ENCODE measurements around the gene SKIC8.

DNA sequence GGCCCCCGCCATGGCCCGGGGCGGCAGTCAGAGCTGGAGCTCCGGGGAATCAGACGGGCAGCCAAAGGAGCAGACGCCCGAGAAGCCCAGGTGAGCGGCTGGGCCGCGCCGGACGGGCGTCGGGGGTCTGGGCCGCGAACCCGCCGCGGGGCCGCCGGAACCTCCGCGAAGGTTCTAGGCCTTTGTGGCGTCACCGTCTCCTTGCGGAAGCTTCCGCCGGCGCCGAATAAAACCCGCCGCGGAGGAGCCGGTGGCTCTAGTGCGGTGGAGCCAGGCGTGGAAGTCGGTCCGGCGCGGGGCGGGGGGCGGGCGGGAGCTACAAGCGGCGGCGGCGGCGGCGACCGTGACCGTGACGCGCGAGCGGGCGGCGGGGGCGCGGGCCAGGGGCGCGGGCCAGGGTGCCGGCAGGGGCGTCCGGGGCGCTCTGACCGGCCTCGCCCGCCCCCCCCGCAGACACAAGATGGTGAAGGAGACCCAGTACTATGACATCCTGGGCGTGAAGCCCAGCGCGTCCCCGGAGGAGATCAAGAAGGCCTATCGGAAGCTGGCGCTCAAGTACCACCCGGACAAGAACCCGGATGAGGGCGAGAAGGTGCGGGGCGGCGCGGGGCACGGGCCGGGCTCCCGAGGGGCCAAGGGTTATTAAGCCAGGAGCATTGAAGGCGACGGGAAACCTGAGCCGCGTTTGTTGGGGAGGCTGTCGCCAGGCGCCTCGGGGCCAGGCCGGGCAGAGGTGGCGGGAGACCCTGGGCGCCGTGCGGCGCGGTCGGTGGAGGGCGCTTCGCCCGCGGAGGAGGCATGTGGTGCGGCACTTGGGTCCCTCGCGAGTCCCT lies 34.9 kb downstream of the SKIC8 start, which contains the start of gene DNAJA4:
- TF ChIP-seq POLR2AphosphoS5 (IDR thresholded peaks at IDR 0.05; ENCODE audit: insufficient read depth in 1 of 2, low read depth in 1 of 2) (peak in 1 of 2 donors; percentile 32), POLR2A (IDR thresholded peaks at IDR 0.05) (no peak)
- TF ChIP-seq, protein P1, sequence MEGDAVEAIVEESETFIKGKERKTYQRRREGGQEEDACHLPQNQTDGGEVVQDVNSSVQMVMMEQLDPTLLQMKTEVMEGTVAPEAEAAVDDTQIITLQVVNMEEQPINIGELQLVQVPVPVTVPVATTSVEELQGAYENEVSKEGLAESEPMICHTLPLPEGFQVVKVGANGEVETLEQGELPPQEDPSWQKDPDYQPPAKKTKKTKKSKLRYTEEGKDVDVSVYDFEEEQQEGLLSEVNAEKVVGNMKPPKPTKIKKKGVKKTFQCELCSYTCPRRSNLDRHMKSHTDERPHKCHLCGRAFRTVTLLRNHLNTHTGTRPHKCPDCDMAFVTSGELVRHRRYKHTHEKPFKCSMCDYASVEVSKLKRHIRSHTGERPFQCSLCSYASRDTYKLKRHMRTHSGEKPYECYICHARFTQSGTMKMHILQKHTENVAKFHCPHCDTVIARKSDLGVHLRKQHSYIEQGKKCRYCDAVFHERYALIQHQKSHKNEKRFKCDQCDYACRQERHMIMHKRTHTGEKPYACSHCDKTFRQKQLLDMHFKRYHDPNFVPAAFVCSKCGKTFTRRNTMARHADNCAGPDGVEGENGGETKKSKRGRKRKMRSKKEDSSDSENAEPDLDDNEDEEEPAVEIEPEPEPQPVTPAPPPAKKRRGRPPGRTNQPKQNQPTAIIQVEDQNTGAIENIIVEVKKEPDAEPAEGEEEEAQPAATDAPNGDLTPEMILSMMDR (IDR thresholded peaks at IDR 0.05): peak in 1 of 3 experiments; percentile 10
